ENCODE results near the gene ARL2BP.

The ARL2BP gene

GRCh38 chr16:57235128-57236021 lies 9.7 kb upstream of the ARL2BP start:
- DNase-seq (ENCODE audit: low read depth): no peak

DNA sequence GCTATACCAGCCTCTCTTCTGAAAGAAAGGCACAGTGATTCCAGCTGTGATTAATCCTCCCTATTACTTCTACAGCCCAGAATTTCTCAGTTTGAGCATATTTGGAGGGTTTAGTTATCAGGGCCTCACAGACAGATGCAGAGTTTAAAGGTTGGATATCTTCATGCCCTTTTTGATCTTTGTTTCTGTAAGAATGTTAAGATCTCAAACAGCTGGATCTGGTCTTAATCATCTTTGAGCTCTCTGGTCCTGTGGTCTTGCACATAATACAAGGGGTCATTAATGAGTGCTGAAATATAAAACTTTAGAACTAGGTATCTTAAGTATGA lies 9.1 kb upstream of the ARL2BP start:
- no peak for DNase-seq (ENCODE audit: low read depth)

DNA sequence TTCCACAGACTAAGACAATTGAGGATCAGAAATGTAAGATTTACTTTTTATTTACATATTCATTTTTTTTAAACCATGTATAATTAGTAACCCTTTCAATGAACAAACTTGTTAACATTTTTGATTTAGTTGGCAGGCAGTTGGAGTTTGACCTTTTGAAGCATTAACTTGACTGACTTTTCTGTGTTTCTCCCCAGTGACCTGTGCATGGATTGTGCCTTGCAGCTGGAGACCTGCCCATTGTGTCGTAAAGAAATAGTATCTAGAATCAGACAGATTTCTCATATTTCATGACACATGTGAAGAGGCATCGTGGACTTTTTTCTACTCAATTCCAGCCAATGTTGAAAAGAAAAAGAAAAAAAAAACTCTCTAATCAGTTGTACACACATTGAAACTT lies 6.4 kb upstream of the ARL2BP start:
- DNase-seq (ENCODE audit: low read depth): no peak

DNA sequence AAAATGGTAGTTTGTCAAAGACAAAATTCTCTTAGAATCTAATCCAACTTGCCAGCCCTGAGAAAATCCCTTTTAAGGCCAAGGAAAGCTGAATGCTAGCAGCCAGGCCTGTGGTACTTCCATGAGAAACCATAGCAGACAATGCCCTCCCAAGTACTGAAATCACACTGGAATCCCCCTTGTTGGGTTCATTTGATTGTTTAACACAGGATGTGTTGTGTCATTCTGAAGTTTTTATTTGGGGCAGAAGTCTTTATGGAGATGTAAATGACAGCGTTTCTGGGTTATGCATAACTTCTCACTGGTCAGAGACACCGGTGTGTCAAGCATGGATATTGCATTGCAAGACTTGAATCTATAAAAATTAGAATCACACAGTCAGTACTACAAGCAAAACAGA lies 6.0 kb upstream of the ARL2BP start:
- DNase-seq (ENCODE audit: low read depth): no peak

- DNase-seq (ENCODE audit: low read depth): no peak
Measured at GRCh38 chr16:57240851-57241250, 4.2 kb upstream of the ARL2BP start.

GRCh38 chr16:57242650-57243049 lies 2.4 kb upstream of the ARL2BP start:
- DNase-seq (ENCODE audit: low read depth): no peak

DNA sequence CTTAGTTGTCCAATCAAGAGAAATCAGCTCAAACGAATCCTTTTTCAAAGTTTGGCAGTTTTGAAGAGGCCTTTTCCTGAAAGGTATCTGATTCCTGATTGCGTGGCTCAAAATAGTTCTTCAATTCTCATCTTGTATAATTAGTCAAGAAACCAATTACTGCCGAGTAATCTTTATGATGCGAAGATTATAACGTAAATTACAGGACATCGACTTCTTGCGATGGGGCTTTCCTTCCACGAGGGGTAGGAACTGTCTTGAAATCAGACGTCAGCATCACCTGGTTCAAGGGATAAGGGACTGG lies 644 bp upstream of the ARL2BP start:
- DNase-seq (ENCODE audit: low read depth): no peak

DNA sequence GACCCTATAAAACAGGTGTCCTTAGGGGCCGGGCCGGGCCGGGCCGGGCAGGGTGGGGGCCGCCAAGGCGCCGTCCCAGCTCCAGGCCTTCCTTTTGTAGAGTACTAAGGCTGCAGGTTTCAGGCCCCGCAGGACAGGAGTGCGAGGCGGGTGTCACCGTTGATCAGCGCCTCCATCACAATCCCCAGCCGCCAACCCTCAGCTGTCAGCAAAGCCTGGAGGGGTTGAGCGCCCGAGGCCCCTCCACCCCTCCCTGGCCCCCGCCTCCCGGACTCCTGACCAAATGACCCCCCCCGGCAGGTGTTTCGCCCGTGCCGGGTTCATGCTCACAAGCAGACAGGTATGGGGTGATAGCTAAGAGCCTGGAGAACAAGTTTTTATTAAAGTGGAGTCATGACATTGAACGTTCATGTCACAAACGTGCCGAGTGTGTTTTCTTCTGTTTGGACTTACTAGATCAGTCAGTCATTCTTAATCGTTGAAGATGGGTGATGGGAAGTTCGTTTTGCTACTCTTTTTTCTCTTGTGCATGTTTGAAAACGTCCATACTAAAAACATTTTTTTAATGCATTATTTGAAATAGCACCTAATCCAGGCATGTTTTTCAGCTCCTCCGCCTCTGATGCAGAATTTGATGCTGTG lies 534 bp downstream of the ARL2BP start:
- no peak for DNase-seq (ENCODE audit: low read depth)

DNA sequence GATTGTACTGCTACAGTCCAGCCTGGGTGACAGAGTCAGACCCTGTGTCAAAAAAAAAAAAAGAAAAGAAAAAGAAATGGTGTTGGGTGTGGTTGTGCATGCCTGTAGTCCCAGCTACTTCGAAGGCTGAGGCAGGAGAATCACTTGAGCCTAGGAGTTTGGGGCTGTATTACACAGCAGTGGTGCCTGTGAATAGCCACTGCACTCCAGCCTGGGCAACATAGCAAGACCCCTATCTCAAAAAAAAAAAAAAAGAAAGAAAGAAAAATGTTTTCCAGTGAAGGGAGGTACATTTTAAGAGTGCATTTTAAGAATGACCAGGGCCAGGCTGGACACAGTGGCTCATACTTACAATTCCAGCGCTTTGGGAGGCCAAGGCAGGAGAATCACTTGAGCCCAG lies 6.3 kb downstream of the ARL2BP start:
- DNase-seq (ENCODE audit: low read depth): no peak

DNA sequence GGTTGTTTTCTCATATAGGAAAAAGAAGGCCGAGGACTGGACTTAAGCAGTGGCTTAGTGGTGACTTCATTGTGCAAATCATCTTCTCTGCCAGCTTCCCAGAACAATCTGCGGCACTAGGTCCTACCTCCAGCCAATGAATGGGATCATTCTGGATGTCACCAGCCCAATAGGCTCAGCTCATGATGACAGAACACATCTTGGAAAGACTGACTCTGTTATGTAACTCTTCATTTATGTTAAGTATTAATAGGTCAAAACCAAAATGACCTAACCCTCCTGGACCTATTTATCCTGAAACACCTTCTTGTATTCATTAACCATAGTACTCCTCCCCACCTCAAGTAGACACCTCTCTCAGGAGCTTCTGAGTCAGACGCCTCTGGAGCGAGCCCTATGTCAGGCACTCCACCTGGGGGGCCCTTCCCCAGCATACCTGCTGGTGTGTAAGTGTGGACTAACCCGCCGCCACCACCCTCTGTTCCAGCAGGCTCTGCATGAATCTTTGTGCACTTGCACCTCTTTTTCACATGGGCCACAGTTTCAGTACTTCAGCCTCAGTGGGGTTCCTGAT lies 7.2 kb downstream of the ARL2BP start:
- DNase-seq (ENCODE audit: low read depth): no peak

GRCh38 chr16:57253466-57253865 lies 8.4 kb downstream of the ARL2BP start:
- DNase-seq (ENCODE audit: low read depth): no peak

DNA sequence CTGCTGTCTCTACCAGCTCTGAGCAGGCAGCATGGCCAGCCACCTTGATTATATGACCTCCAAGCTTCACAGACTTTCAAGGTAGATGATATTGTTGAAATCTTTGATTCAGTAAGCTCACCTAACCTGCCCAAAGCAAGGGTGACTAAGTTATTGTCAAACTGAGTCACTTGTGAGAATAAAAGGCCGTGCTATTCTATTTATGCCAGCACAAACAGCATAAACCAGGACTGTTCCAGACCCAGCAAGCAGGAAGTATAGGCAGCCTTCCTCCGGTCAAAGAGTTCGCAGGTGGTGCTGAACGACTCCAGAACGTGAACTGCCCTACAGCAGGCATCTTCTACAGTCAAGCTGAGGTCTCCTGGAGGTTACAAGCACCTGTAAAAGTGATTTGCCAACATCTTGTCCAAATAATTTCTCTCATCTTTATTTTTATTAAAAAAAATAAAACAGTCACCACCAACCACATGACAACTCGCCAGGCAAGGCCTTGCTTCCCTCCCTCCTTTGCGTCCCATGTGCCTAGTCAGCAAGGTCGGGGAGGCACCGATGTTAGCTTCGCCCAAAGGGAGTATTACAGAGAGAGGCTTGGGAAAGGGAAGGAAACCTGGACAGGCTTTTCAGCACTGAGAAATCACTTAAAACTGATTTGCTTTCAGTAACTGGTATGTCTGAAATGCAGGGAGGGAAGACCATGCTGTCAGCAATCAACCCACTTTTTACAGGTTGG lies 10.8 kb downstream of the ARL2BP start:
- DNase-seq (ENCODE audit: low read depth): no peak

- DNase-seq (ENCODE audit: low read depth): no peak
Measured at GRCh38 chr16:57256601-57257395, 11.7 kb downstream of the ARL2BP start.

GRCh38 chr16:57257455-57258070 lies 12.5 kb downstream of the ARL2BP start:
- no peak for DNase-seq (ENCODE audit: low read depth)

- DNase-seq (ENCODE audit: low read depth): no peak
Measured at GRCh38 chr16:57258226-57258909, 13.3 kb downstream of the ARL2BP start.

DNA sequence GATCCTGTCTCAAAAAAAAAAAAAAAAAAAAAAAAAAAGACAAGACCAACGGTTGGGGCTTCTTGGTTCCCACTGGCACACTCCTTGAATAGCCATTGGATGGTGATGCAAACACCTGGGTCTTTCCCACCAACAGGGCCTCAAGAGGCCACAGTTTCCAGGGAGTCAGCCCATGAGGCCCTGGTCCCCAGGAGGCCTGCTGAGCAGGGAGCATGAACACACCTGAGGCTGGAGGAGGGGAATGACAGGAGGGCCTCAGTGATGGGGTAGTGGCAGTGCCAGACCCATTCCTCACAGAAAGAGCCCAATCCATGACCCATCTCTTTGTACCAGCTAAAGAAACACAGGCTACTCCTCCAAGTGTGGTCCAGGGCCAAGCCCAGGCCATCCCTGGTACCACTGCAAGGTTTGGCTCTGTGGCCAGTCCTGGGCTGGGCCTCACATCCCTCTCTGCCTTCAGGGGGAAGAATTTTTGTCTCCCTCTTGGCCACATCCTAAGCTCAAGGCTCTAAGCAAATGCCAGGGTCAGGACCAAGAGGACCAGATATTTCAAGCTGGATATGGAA lies 13.9 kb downstream of the ARL2BP start:
- DNase-seq (ENCODE audit: low read depth): no peak

DNA sequence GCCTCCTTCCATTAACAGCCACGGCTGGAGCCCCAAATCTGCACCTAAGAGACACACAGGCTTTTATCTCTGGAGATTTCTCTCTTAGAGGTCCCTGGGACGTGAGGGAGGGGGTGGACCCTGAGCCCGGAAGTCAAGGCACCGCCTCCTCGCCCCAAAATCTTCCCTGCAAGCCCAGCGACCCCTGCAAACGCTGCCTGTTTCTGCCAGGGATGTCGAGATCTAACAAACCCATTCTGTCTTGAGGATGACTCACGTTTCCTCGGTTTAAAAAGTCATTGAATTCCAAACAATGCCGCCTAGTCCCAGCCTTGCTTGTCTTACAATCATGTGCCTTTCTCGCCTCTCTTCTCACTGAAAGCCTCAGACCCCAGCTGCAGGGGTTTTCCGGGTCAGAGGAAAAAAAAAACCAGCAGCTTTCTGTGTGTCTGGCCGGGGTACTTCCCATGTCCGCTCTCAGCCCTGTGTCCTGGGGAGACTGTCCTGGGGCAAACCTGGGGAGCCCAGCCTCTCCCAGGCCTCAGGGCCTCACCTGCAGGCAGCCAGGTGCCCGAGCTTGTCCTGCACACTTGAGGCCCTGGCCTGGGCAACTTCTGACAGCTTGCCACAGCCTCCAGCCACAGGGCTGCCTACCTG lies 15.4 kb downstream of the ARL2BP start:
- DNase-seq (ENCODE audit: low read depth): peak; percentile 17

DNA sequence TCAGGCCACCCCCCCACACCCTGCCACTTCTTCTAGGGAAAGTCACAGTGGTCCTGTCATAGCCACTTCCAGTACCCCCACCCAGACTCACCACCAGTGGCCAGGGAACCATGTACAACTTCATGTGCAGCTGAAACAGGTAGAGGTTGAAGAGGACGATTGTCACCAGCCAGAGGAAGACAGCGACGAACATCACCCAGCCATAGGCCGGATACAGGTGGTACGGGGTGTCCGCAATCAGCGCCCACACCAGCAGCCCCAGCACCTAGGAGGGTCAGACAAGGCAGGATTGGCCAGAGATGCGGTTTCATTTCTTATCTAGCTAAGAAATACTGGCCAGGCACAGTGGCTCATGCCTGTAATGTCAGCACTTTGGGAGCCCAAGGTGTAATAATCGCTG lies 16.7 kb downstream of the ARL2BP start:
- no peak for DNase-seq (ENCODE audit: low read depth)

- DNase-seq (ENCODE audit: low read depth): no peak
Measured at GRCh38 chr16:57262841-57263540, 17.9 kb downstream of the ARL2BP start.

Measured in stimulated activated CD8-positive, alpha-beta memory T cell treated with anti-CD3 and anti-CD28 coated beads, Interleukin-12 subunit alpha, Interleukin-12 subunit beta, amount 100 ng/mL, for 4 hours (primary cell).